ENCODE data around the gene DHRS13.
"Not testable (repeated sequence)": the region's sequence is repeated elsewhere in the genome, so short reads cannot be mapped to it uniquely, and the experiment has no call there.

Gene DHRS13

GRCh38 chr17:28883967-28884702 lies 18.7 kb downstream of the DHRS13 start:
- Histone ChIP-seq H3K4me1 (ENCODE audit: control insufficient read depth in 2 of 2, insufficient read depth in 2 of 2, low read length in 2 of 2) (no peaks in the 10 kb centered on the region), H3K36me3 (ENCODE audit: control insufficient read depth in 2 of 2, insufficient read depth in 2 of 2, low read length in 2 of 2) (peaks cover 53 to 70% of the 10 kb centered on the region in 2 donors), H3K27me3 (ENCODE audit: control insufficient read depth in 2 of 2, insufficient read depth in 2 of 2, low read length in 2 of 2) (no peaks in the 10 kb centered on the region), H3K27ac (ENCODE audit: low read depth in 2 of 2, low read length in 2 of 2) (no peak overlapping the region), H3K9me3 (ENCODE audit: control insufficient read depth in 2 of 2, low read length in 2 of 2) (no peaks in the 10 kb centered on the region), H3K9ac (ENCODE audit: low read depth in 1 of 2, low read length in 2 of 2) (no peak overlapping the region), H3K4me3 (ENCODE audit: low read length in 2 of 2) (no peak overlapping the region)

GRCh38 chr17:28882154-28882895 lies 20.6 kb downstream of the DHRS13 start:
- no peak overlapping the region for H3K9ac ChIP-seq (ENCODE audit: low read depth in 1 of 2, low read length in 2 of 2)
- no peaks in the 10 kb centered on the region for H3K27me3 ChIP-seq (ENCODE audit: control insufficient read depth in 2 of 2, insufficient read depth in 2 of 2, low read length in 2 of 2)
- no peaks in the 10 kb centered on the region for H3K4me1 ChIP-seq (ENCODE audit: control insufficient read depth in 2 of 2, insufficient read depth in 2 of 2, low read length in 2 of 2)
- no peaks in the 10 kb centered on the region for H3K9me3 ChIP-seq (ENCODE audit: control insufficient read depth in 2 of 2, low read length in 2 of 2)
- H3K4me3 ChIP-seq (ENCODE audit: low read length in 2 of 2): no peak overlapping the region
- peaks cover 53 to 69% of the 10 kb centered on the region in 2 donors for H3K36me3 ChIP-seq (ENCODE audit: control insufficient read depth in 2 of 2, insufficient read depth in 2 of 2, low read length in 2 of 2)
- H3K27ac ChIP-seq (ENCODE audit: low read depth in 2 of 2, low read length in 2 of 2): no peak overlapping the region

DNA sequence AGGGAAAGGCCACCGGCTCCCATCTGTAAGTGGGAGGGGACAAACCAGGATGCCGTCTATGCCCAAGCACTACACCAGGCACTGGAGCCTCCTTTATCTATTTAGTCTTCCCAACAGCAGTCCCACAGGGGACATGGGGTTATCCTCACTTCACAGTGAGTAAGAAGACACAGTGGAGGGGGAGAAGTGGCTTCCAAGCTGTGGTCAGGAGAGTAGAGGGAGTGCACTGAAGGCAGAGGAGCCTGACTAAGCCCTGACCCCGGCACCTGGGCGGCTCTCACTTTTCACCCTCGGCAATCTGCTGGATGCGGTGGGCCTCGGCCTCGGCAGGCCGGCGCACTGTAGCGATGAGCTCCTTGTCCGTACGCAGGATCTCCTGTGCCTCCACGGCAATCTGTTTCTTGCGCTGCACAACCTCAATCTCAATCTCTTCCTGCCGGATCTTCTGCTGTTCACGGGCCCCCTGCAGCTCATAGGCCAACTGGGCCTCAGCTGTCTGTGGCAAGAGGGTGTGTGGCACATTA lies 21.3 kb downstream of the DHRS13 start:
- no peaks in the 10 kb centered on the region for H3K4me1 ChIP-seq (ENCODE audit: control insufficient read depth in 2 of 2, insufficient read depth in 2 of 2, low read length in 2 of 2)

DNA sequence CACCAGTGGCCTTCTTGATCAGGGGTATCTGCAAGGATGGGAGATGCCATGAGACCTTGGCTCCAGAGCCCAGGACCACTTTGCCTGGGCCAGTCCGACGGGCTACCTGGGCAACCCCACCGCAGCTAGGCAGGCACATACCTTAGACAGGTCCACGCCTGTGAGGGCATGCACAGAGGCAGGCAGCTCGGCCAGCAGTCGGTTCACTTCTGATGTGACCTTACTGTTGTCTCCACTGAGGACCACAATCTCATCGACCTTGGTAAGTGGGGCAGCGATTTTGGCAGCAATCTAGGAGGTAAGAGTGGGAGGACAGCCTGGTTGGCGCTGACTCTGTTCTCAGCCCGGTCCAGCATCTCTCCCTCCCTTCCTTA lies 22.3 kb downstream of the DHRS13 start:
- no peak overlapping the region for H3K4me3 ChIP-seq (ENCODE audit: low read length in 2 of 2)
- H3K27me3 ChIP-seq (ENCODE audit: control insufficient read depth in 2 of 2, insufficient read depth in 2 of 2, low read length in 2 of 2): no peaks in the 10 kb centered on the region
- H3K4me1 ChIP-seq (ENCODE audit: control insufficient read depth in 2 of 2, insufficient read depth in 2 of 2, low read length in 2 of 2): no peaks in the 10 kb centered on the region
- H3K9me3 ChIP-seq (ENCODE audit: control insufficient read depth in 2 of 2, low read length in 2 of 2): no peaks in the 10 kb centered on the region
- H3K27ac ChIP-seq (ENCODE audit: low read depth in 2 of 2, low read length in 2 of 2): no peak overlapping the region
- no peak overlapping the region for H3K9ac ChIP-seq (ENCODE audit: low read depth in 1 of 2, low read length in 2 of 2)
- H3K36me3 ChIP-seq (ENCODE audit: control insufficient read depth in 2 of 2, insufficient read depth in 2 of 2, low read length in 2 of 2): peaks cover 53 to 67% of the 10 kb centered on the region in 2 donors

More for the DNA sequence above, 21.3 kb downstream of the DHRS13 start:
- H3K27ac ChIP-seq (ENCODE audit: low read depth in 2 of 2, low read length in 2 of 2): no peak overlapping the region
- H3K9me3 ChIP-seq (ENCODE audit: control insufficient read depth in 2 of 2, low read length in 2 of 2): no peaks in the 10 kb centered on the region
- no peak overlapping the region for H3K4me3 ChIP-seq (ENCODE audit: low read length in 2 of 2)
- no peaks in the 10 kb centered on the region for H3K27me3 ChIP-seq (ENCODE audit: control insufficient read depth in 2 of 2, insufficient read depth in 2 of 2, low read length in 2 of 2)
- H3K9ac ChIP-seq (ENCODE audit: low read depth in 1 of 2, low read length in 2 of 2): no peak overlapping the region
- peaks cover 53 to 67% of the 10 kb centered on the region in 2 donors for H3K36me3 ChIP-seq (ENCODE audit: control insufficient read depth in 2 of 2, insufficient read depth in 2 of 2, low read length in 2 of 2)

- H3K4me1 ChIP-seq (ENCODE audit: control insufficient read depth in 2 of 2, insufficient read depth in 2 of 2, low read length in 2 of 2): no peaks in the 10 kb centered on the region
- H3K4me3 ChIP-seq (ENCODE audit: low read length in 2 of 2): no peak overlapping the region
- H3K9me3 ChIP-seq (ENCODE audit: control insufficient read depth in 2 of 2, low read length in 2 of 2): no peaks in the 10 kb centered on the region
- H3K9ac ChIP-seq (ENCODE audit: low read depth in 1 of 2, low read length in 2 of 2): no peak overlapping the region
- H3K36me3 ChIP-seq (ENCODE audit: control insufficient read depth in 2 of 2, insufficient read depth in 2 of 2, low read length in 2 of 2): peaks cover 49 to 61% of the 10 kb centered on the region in 2 donors
- no peak overlapping the region for H3K27ac ChIP-seq (ENCODE audit: low read depth in 2 of 2, low read length in 2 of 2)
- H3K27me3 ChIP-seq (ENCODE audit: control insufficient read depth in 2 of 2, insufficient read depth in 2 of 2, low read length in 2 of 2): no peaks in the 10 kb centered on the region
Observed at GRCh38 chr17:28879886-28880571, 22.9 kb downstream of the DHRS13 start.

- Histone ChIP-seq H3K9ac (ENCODE audit: low read depth in 1 of 2, low read length in 2 of 2) (no peak overlapping the region), H3K27ac (ENCODE audit: low read depth in 2 of 2, low read length in 2 of 2) (no peak overlapping the region), H3K4me1 (ENCODE audit: control insufficient read depth in 2 of 2, insufficient read depth in 2 of 2, low read length in 2 of 2) (no peaks in the 10 kb centered on the region), H3K9me3 (ENCODE audit: control insufficient read depth in 2 of 2, low read length in 2 of 2) (no peaks in the 10 kb centered on the region), H3K36me3 (ENCODE audit: control insufficient read depth in 2 of 2, insufficient read depth in 2 of 2, low read length in 2 of 2) (peaks cover 45 to 51% of the 10 kb centered on the region in 2 donors), H3K27me3 (ENCODE audit: control insufficient read depth in 2 of 2, insufficient read depth in 2 of 2, low read length in 2 of 2) (no peaks in the 10 kb centered on the region), H3K4me3 (ENCODE audit: low read length in 2 of 2) (no peak overlapping the region)
Observed at GRCh38 chr17:28878981-28879380, 23.9 kb downstream of the DHRS13 start.

DNA sequence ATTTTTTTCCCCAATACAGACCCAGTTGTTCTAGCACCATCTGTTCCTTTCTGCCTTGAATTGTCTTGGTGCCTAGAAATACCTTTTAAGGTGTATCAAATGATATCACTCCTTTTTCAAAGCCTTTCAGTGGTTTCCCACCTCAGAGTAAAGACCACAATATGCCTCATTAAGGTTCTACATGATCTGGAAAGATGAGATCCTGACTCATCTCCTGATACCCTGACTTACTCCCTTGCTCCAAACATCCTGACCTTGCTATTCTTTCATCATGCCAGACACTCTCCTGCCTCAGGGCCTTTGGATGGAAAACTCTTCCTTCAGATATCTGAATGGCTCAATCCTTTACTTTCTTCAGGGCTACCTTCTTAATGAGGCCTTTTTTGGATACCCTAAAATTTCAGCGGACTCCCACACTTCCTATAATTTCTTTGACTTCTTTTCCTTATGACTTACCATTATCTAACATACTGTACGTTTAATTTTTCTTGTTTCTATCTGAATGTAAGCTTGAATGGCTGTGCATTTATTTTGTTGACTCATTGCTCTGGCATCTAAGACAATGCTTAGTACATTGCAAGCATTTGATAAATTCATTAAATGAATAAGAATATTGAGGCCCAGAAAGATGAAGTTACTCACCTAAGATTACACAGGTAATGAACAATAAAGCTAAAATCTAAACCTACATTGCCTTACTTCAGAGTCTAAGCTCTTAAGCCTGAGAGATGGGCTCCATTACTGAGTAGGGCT lies 24.5 kb downstream of the DHRS13 start:
- Histone ChIP-seq H3K4me3 (ENCODE audit: low read length in 2 of 2) (no peak overlapping the region), H3K9me3 (ENCODE audit: control insufficient read depth in 2 of 2, low read length in 2 of 2) (no peaks in the 10 kb centered on the region), H3K27me3 (ENCODE audit: control insufficient read depth in 2 of 2, insufficient read depth in 2 of 2, low read length in 2 of 2) (no peaks in the 10 kb centered on the region), H3K27ac (ENCODE audit: low read depth in 2 of 2, low read length in 2 of 2) (no peak overlapping the region), H3K9ac (ENCODE audit: low read depth in 1 of 2, low read length in 2 of 2) (no peak overlapping the region), H3K4me1 (ENCODE audit: control insufficient read depth in 2 of 2, insufficient read depth in 2 of 2, low read length in 2 of 2) (no peaks in the 10 kb centered on the region), H3K36me3 (ENCODE audit: control insufficient read depth in 2 of 2, insufficient read depth in 2 of 2, low read length in 2 of 2) (peaks cover 39 to 45% of the 10 kb centered on the region in 2 donors)

GRCh38 chr17:28877150-28877711 lies 25.6 kb downstream of the DHRS13 start:
- H3K4me1 ChIP-seq (ENCODE audit: control insufficient read depth in 2 of 2, insufficient read depth in 2 of 2, low read length in 2 of 2); H3K9me3 ChIP-seq (ENCODE audit: control insufficient read depth in 2 of 2, low read length in 2 of 2): not testable (repeated sequence)

GRCh38 chr17:28875848-28876550 lies 26.9 kb downstream of the DHRS13 start:
- no peak overlapping the region for H3K4me3 ChIP-seq (ENCODE audit: low read length in 2 of 2)
- no peak overlapping the region for H3K27ac ChIP-seq (ENCODE audit: low read depth in 2 of 2, low read length in 2 of 2)
- H3K9me3 ChIP-seq (ENCODE audit: control insufficient read depth in 2 of 2, low read length in 2 of 2): no peaks in the 10 kb centered on the region
- no peaks in the 10 kb centered on the region for H3K4me1 ChIP-seq (ENCODE audit: control insufficient read depth in 2 of 2, insufficient read depth in 2 of 2, low read length in 2 of 2)
- no peaks in the 10 kb centered on the region for H3K27me3 ChIP-seq (ENCODE audit: control insufficient read depth in 2 of 2, insufficient read depth in 2 of 2, low read length in 2 of 2)
- no peak overlapping the region for H3K9ac ChIP-seq (ENCODE audit: low read depth in 1 of 2, low read length in 2 of 2)
- H3K36me3 ChIP-seq (ENCODE audit: control insufficient read depth in 2 of 2, insufficient read depth in 2 of 2, low read length in 2 of 2): peaks cover 16 to 22% of the 10 kb centered on the region in 2 donors

More at GRCh38 chr17:28877150-28877711, 25.6 kb downstream of the DHRS13 start:
- not testable (repeated sequence) for H3K4me3 ChIP-seq (ENCODE audit: low read length in 2 of 2); H3K9ac ChIP-seq (ENCODE audit: low read depth in 1 of 2, low read length in 2 of 2); H3K27me3 ChIP-seq (ENCODE audit: control insufficient read depth in 2 of 2, insufficient read depth in 2 of 2, low read length in 2 of 2); H3K27ac ChIP-seq (ENCODE audit: low read depth in 2 of 2, low read length in 2 of 2)
- H3K36me3 ChIP-seq (ENCODE audit: control insufficient read depth in 2 of 2, insufficient read depth in 2 of 2, low read length in 2 of 2): peaks cover 29 to 34% of the 10 kb centered on the region in 2 donors
